ENCODE results near the gene PCNT.
"Not testable (repeated sequence)": the region's sequence is repeated elsewhere in the genome, so short reads cannot be mapped to it uniquely, and the experiment has no call there.

PCNT gene

GRCh38 chr21:46304437-46304836, 19.5 kb upstream of the PCNT start:
- DNase-seq (ENCODE audit: low read depth): no peak

DNA sequence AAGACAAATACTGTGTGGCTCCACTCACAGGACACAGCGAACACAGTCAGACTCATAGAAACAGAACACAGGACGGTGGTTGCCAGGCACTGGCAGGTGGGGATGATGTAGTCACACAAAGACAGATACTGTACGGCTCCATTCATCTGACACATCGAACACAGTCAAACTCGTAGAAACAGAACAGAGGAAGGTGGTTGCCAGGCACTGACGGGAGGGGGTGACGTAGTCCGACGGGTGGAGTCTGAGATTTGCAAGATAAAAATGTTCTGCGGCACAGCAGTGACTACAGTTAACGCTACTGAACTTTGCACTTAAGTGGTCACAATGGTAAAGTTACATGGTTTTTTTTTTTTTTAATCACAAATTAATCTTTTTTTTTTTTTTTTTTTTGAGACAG, 19.0 kb upstream of the PCNT start:
- DNase-seq (ENCODE audit: low read depth): no peak

DNA sequence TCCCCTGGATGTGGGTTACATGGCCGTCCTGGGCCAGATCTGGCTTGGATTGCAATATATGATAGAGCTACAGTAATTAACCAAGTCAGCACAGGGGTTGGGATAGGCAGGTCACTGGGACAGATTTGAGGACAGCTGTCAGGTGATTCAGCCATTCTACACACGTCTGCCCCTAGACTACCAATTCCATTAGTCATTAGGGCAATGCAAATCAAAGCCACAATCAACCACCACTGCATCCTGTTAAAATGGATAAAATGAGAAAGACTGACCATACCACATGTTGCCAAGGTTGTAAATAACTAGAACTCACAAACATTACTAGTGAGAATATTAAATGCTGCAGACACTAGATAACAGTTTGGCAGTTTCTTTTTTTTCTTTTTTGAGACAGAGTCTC, 16.3 kb upstream of the PCNT start:
- DNase-seq (ENCODE audit: low read depth): no peak

- DNase-seq (ENCODE audit: low read depth): no peak
Measured at GRCh38 chr21:46308431-46308830, 15.5 kb upstream of the PCNT start.

DNA sequence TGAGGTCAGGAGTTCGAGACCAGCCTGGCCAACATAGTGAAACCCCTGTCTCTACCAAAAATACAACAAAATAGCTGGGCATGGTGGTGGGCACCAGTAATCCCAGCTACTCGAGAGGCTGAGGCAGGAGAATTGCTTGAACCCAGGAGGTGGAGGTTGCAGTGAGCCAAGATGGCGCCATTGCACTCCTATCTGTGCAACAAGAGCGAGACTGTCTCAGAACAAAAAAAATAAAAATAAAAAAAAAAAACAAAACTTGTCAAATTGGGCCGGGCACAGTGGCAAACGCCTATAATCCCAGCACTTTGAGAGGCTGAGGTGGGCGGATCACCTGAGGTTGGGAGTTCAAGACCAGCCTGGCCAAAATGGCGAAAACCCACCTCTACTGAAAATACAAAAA, 13.7 kb upstream of the PCNT start:
- not testable (repeated sequence) for DNase-seq (ENCODE audit: low read depth)

DNA sequence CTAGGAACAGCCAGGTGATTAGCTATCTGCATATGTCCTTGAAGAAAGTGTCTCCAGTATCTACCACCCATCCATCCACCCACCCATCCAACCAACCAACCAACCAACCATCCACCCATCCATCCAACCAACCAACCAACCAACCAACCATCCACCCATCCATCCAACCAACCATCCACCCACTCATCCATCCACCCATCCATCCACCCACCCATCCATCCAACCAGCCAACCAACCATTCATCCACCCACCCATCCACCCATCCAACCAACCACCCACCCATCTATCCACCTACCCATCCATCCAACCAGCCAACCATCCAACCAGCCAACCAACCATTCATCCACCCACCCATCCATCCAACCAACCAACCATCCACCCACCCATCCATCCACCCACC, 12.4 kb upstream of the PCNT start:
- DNase-seq (ENCODE audit: low read depth): no peak

DNA sequence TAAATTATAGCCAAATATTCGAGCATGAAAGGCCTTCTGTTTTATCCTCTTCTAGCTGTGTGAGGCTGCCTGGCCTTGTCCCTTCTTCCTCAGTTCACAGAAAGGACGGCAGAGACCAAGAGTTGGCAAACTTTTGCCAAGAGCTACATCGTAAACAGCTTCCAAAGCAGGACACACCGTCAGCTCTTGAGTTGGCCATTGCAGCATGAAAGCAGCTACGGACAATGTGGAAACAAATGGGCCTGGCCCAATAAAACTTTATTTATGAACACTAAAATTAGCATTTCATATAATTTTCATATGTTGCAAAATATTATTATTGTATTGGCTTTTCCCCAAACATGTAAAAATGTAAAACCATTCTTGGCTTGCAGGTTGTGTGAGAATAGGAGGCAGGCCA, 11.0 kb upstream of the PCNT start:
- DNase-seq (ENCODE audit: low read depth): no peak

GRCh38 chr21:46314441-46315020, 9.4 kb upstream of the PCNT start:
- no peak for DNase-seq (ENCODE audit: low read depth)

DNA sequence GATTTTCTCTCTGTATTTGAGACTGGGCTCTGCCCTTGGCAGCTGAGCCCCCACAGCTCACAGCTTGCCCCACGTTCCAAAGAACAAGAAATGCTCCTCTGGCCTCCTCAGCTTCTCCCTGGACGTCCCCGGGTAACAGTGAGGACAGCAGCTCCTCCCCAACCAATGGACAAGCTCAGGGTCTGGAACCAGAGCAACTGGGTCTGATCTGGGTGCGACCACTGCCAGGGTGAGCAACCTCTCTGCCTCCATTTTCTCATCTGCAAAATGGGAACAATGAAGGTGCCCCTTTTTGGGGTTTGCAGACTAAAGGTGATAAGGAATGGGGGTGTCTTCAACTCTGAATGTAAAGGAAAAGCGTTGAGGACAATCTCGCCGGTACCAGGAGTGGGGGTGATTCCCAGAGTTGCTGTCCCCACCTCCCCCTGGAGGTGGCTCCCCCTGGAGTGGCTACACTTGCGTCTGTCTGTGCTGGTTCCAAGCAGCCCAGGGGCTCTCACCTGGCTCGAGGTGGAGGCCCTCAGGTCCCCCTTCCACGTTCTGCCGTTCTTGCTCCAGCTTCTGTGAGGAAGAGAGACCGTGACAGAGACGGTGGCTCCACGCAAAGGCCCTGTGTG, 7.1 kb upstream of the PCNT start:
- DNase-seq (ENCODE audit: low read depth): no peak

GRCh38 chr21:46317710-46318463, 6.1 kb upstream of the PCNT start:
- DNase-seq (ENCODE audit: low read depth): no peak

DNA sequence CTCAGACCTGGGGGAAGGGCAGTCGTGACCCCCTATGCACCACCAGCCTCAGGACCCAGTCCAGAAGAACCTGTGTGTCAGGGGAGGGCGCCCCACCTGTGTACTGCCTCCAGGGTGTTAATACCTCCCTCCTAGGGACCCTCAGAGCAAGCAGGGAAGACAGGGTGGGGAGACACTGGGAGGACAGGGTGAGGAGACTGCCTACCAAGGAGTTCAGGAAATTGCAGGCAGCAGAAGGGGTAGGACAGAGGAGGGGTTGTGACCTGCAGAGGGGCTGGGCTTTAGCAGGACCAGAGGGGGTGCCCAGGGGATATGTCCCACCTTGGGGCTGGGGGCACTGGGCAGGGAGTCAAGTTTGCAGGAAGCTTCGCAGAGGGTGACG, 5.5 kb upstream of the PCNT start:
- DNase-seq (ENCODE audit: low read depth): no peak

GRCh38 chr21:46319186-46319585, 4.8 kb upstream of the PCNT start:
- DNase-seq (ENCODE audit: low read depth): no peak

GRCh38 chr21:46320331-46320801, 3.6 kb upstream of the PCNT start:
- no peak for DNase-seq (ENCODE audit: low read depth)

GRCh38 chr21:46322351-46323226, 1.4 kb upstream of the PCNT start:
- DNase-seq (ENCODE audit: low read depth): no peak

DNA sequence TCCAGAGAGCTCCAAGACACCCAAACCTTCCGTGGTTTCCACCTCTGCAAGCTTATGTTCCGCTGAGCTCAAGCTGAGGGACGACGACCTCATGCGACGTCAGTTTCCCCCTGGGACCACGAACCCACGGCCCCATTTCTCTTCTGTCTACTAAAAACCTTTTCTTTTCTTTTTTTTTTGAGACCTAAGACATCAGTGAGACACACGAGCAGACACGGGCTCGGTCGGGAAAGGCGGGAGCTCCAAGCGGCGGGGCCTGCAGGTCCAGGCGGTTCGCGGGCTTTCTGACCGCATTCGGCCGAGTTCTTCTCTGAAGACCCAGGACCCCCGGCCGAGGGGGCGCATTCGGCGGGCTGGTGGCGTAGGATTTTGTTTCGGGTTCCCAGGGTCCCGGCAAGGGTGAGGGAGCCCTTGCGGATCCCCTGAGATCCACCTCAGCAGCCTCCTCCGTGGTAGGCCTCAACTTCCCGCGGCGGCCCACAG, 688 bp upstream of the PCNT start:
- DNase-seq (ENCODE audit: low read depth): no peak

DNA sequence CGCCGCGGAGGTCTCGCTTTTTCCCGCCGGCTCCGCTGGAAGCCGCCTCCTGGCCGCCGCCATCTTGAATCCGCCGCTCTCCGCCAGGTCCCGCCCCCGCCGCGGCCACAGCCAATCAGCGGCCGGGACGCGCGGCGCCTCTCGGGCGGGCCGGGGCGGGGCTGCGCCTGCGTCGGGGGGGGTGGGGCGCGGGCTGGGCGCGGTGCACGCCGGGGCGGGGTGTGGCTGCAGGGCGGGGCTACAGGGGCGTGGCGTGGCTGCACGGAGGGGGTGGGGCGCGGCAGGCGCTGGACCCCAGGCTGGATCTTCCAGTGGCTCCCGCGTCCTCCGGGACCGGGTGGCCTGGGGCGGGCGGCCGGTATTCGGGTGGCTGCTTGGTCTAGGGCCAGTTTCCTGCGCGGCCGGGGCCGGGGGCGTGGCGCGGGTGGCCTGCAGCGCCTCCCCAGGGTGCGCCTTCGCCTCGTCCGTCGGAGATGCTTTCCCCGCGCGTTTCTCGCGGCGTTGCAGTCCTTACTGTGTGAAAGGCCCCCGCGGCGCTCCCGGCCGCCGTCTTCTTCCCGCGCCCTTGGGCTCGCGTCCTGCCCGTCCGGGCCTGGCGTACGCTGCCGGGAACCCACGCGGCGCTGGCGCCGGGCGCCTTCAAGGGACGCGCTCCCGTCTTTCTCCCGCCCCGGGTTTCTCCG, 575 bp downstream of the PCNT start:
- peak; percentile 82 for DNase-seq (ENCODE audit: low read depth)

DNA sequence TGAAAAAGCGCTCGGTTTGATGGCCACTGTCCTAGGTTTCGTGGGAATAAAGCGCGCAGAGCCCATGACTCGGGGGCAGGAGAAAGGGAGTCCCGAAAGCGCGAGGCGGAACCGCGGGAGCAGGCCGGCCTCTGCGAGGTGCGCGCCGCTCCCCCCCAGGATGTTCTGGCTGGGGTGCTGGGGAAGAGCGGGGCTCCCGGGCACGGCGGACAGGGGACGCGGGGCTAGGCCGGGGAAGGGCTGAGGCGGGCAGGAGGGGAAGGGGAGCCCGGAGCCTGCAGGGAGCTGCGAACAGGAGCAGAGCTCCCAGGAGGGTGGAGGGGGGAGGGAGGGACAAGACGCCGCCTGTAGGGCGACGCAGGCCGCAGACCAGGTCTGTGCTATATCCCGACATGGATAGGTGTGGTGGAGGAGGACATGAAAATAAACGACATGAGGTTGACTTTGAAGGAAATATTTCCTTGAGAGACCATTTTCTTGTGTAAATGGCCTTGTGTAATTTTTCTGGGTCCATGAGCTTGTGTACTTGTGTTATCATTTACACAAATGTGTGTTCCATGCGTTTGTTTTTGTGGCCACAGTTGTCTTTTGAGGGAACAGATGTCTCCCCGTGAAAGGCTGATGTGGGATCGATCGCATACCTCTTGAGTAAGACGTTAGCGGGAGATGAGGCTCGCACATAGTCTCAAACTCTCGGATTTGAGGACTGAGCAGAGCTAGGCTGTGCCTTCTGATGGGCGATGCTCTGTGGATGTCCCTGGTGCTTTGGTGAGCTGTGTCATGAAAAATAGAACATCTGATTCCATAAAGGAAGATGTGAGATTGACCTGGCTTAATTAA, 1.3 kb downstream of the PCNT start:
- DNase-seq (ENCODE audit: low read depth): peak; percentile 11

GRCh38 chr21:46326110-46326703, 2.3 kb downstream of the PCNT start:
- no peak for DNase-seq (ENCODE audit: low read depth)

DNA sequence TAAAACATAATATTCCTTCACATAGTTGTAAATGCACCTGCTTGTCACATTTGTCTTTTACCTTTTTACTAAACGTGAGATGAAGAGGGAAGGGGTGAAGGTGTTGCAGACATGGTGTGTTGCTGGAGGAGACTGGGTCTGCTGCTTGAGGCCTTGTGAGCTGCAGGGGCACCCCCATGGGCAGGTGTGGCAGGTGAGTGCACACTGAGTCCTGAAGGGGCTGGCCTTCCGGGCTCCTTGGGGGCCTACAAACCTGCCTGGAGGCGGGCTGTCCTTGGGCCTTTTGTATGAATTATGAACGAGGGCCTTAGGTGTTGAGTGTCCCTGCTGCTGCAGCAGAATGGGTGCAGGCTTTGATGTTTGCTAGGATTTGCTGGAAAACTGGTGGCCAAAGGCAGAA, 3.8 kb downstream of the PCNT start:
- DNase-seq (ENCODE audit: low read depth): no peak

GRCh38 chr21:46328151-46328550, 4.2 kb downstream of the PCNT start:
- no peak for DNase-seq (ENCODE audit: low read depth)

All from T follicular helper cell (primary cell).